ENCODE data around the gene ALB.

The ALB gene

DNA sequence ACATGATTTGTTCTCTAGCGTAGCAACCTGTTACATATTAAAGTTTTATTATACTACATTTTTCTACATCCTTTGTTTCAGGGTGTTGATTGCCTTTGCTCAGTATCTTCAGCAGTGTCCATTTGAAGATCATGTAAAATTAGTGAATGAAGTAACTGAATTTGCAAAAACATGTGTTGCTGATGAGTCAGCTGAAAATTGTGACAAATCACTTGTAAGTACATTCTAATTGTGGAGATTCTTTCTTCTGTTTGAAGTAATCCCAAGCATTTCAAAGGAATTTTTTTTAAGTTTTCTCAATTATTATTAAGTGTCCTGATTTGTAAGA is 2.4 kb downstream of the ALB start:
- ChIA-PET CTCF (interaction anchor here (0.7 kb wide), 1 partner anchor 728 kb away, joined by 3 read pairs; no protein-coding TSS in a partner anchor), POLR2A (ENCODE audit: low non-redundant PET) (no interaction called here)
- no peak for DNase-seq (ENCODE audit: low spot score)
- no peak for TF ChIP-seq CTCF (conservative IDR thresholded peaks at IDR 0.05; ENCODE audit: low read depth)
- no peak overlapping the region for H3K27ac ChIP-seq

GRCh38 chr4:73407227-73407673 is 3.2 kb downstream of the ALB start:
- no peak for TF ChIP-seq CTCF (conservative IDR thresholded peaks at IDR 0.05; ENCODE audit: low read depth)
- ChIA-PET CTCF (no interaction called here), POLR2A (ENCODE audit: low non-redundant PET) (no interaction called here)
- no peak overlapping the region for H3K27ac ChIP-seq
- no peak for DNase-seq (ENCODE audit: low spot score)

GRCh38 chr4:73408181-73408867 is 4.2 kb downstream of the ALB start:
- H3K27ac ChIP-seq = no peak overlapping the region
- no peak for DNase-seq (ENCODE audit: low spot score)
- TF ChIP-seq CTCF (conservative IDR thresholded peaks at IDR 0.05; ENCODE audit: low read depth) = no peak
- POLR2A ChIA-PET (ENCODE audit: low non-redundant PET) = no interaction called here
- CTCF ChIA-PET = no interaction called here

GRCh38 chr4:73409012-73409862 is 5.2 kb downstream of the ALB start:
- H3K27ac ChIP-seq = no peak overlapping the region
- ChIA-PET CTCF (no interaction called here), POLR2A (ENCODE audit: low non-redundant PET) (no interaction called here)
- no peak for TF ChIP-seq CTCF (conservative IDR thresholded peaks at IDR 0.05; ENCODE audit: low read depth)
- no peak for DNase-seq (ENCODE audit: low spot score)

- ChIA-PET CTCF (no interaction called here), POLR2A (ENCODE audit: low non-redundant PET) (no interaction called here)
- no peak overlapping the region for H3K27ac ChIP-seq
- no peak for TF ChIP-seq CTCF (conservative IDR thresholded peaks at IDR 0.05; ENCODE audit: low read depth)
- DNase-seq (ENCODE audit: low spot score) = no peak
Observed at GRCh38 chr4:73409978-73410548, 6.0 kb downstream of the ALB start.

DNA sequence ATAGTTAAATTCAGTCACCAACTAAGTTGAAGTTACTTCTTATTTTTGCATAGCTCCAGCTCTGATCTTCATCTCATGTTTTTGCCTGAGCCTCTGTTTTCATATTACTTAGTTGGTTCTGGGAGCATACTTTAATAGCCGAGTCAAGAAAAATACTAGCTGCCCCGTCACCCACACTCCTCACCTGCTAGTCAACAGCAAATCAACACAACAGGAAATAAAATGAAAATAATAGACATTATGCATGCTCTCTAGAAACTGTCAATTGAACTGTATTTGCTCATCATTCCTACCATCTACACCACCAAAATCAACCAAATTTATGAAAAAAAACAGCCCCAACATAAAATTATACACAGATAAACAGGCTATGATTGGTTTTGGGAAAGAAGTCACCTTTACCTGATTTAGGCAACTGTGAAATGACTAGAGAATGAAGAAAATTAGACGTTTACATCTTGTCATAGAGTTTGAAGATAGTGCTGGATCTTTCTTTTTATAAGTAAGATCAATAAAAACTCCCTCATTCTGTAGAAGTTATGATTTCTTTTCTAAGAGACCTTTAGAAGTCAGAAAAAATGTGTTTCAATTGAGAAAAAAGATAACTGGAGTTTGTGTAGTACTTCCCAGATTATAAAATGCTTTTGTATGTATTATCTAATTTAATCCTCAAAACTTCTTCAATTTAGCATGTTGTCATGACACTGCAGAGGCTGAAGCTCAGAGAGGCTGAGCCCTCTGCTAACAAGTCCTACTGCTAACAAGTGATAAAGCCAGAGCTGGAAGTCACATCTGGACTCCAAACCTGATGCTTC is 7.0 kb downstream of the ALB start:
- no peak for TF ChIP-seq CTCF (conservative IDR thresholded peaks at IDR 0.05; ENCODE audit: low read depth)
- POLR2A ChIA-PET (ENCODE audit: low non-redundant PET) = no interaction called here
- no peak for DNase-seq (ENCODE audit: low spot score)
- CTCF ChIA-PET = no interaction called here
- H3K27ac ChIP-seq = no peak overlapping the region
